SK-N-DZ (cell line): ENCODE measurements around the gene YPEL5. TPM values are rescaled to one million over a fixed set of nuclear protein-coding genes. Genes with fewer than 3 reads are reported as not detected.
"Not testable (repeated sequence)": the region's sequence is repeated elsewhere in the genome, so short reads cannot be mapped to it uniquely, and the experiment has no call there.

Experiments
- DNase-seq: peaks from one replicate; pipeline ENCODE4 v3.0.0-alpha.2; 2015; ENCODE audit warnings: low spot score
- polyA plus RNA-seq, 2 experiments: library from polyadenylated mRNA; depleted of rRNA; stranded (reverse); fragments of >200 nt; gene quantifications; 2 replicates each; pipeline ENCODE4 v1.2.3, GENCODE V29; 2014

The YPEL5 gene
- 21.1 and 24.7 TPM in 2 replicates for polyA plus RNA-seq (2014; cell fraction: cytosol; rRNA removed)
- 15.2 and 20.5 TPM in 2 replicates for polyA plus RNA-seq (2014; cell fraction: nucleus; rRNA removed)

GRCh38 chr2:30146337-30147195, at the start of gene YPEL5:
Gene YPEL5, plus strand, starts transcription at chr2:30147007. Its CDS starts 9,645 bp downstream, at chr2:30156652.
- peak; percentile 99 for DNase-seq

GRCh38 chr2:30098266-30099005, 48.4 kb upstream of the YPEL5 start:
- no peak for DNase-seq

- DNase-seq = not testable (repeated sequence)
Measured at GRCh38 chr2:30099366-30099765, 47.4 kb upstream of the YPEL5 start.

GRCh38 chr2:30100691-30101090, 46.1 kb upstream of the YPEL5 start:
- DNase-seq = not testable (repeated sequence)

GRCh38 chr2:30104307-30104706, 42.5 kb upstream of the YPEL5 start:
- no peak for DNase-seq

- DNase-seq = no peak
Measured at GRCh38 chr2:30105556-30105955, 41.3 kb upstream of the YPEL5 start.

- DNase-seq = no peak
Measured at GRCh38 chr2:30106543-30106942, 40.3 kb upstream of the YPEL5 start.

GRCh38 chr2:30108192-30108591, 38.6 kb upstream of the YPEL5 start:
- DNase-seq = no peak

- no peak for DNase-seq
Measured at GRCh38 chr2:30108851-30109250, 38.0 kb upstream of the YPEL5 start.

GRCh38 chr2:30109856-30110255, 37.0 kb upstream of the YPEL5 start:
- no peak for DNase-seq

- DNase-seq = no peak
Measured at GRCh38 chr2:30110773-30111172, 36.0 kb upstream of the YPEL5 start.

- not testable (repeated sequence) for DNase-seq
Measured at GRCh38 chr2:30111186-30111585, 35.6 kb upstream of the YPEL5 start.

- no peak for DNase-seq
Measured at GRCh38 chr2:30112561-30112960, 34.2 kb upstream of the YPEL5 start.

- no peak for DNase-seq
Measured at GRCh38 chr2:30113617-30114293, 33.1 kb upstream of the YPEL5 start.

GRCh38 chr2:30115141-30115980, 31.4 kb upstream of the YPEL5 start:
- DNase-seq = peak; percentile 83

GRCh38 chr2:30115981-30116285, 30.9 kb upstream of the YPEL5 start:
- no peak for DNase-seq

- DNase-seq = no peak
Measured at GRCh38 chr2:30122362-30122761, 24.4 kb upstream of the YPEL5 start.

- DNase-seq = no peak
Measured at GRCh38 chr2:30127016-30127893, 19.6 kb upstream of the YPEL5 start.

GRCh38 chr2:30134582-30134981, 12.2 kb upstream of the YPEL5 start:
- no peak for DNase-seq

GRCh38 chr2:30135541-30135940, 11.3 kb upstream of the YPEL5 start:
- DNase-seq = no peak
